Vagina (tissue), 2 donors: ENCODE results near the gene TRIM47. TPM values are rescaled to one million over a fixed set of nuclear protein-coding genes. Genes with fewer than 3 reads are reported as not detected.

ENCODE experiments used
- DNase-seq, 2 donors: peaks; one replicate each; pipeline ENCODE4 v3.0.0-alpha.2; 2017; ENCODE audit errors: extremely low spot score in 2 of 2
- H3K27ac ChIP-seq: fragments of 200-600 bp; sonication (generic); one replicate; pipeline ENCODE4 v1.5.1; 2019
- H3K27me3 ChIP-seq: fragments of 200-600 bp; sonication (generic); one replicate; pipeline ENCODE4 v1.5.1; 2019
- H3K36me3 ChIP-seq, 2 donors: fragments of 200-600 bp; sonication (generic); one replicate each; pipeline ENCODE4 v1.5.1; 2017 to 2019
- H3K4me1 ChIP-seq: fragments of 200-600 bp; sonication (generic); one replicate; pipeline ENCODE4 v1.5.1; 2019
- H3K4me3 ChIP-seq, 2 donors: fragments of 200-600 bp; sonication (generic); 1 replicate in 1 of 2; 2 replicates in 1 of 2; pipeline ENCODE4 v1.5.1; 2016 to 2019
- H3K9me3 ChIP-seq: fragments of 200-600 bp; sonication (generic); one replicate; pipeline ENCODE4 v1.5.1; 2019
- POLR2A ChIP-seq, 2 donors: fragments of 450-650 bp; IDR thresholded peaks; one replicate each; pipeline ENCODE4 v1.6.1; 2017; ENCODE audit warnings: antibody characterized with exemption in 2 of 2, mild to moderate bottlenecking in 2 of 2, moderate library complexity in 2 of 2
- POLR2AphosphoS5 ChIP-seq, 2 donors: sonication (generic); formaldehyde crosslinking; IDR thresholded peaks; one replicate each; pipeline ENCODE4 v1.9.0; 2017; ENCODE audit warnings: antibody characterized with exemption in 2 of 2, mild to moderate bottlenecking in 2 of 2, low read depth in 1 of 2; ENCODE audit not compliant: insufficient read depth in 1 of 2
- intact Hi-C: fragments of 100-400 bp; cut with DNase I; formaldehyde crosslinking; loops from one replicate; pipeline ENCODE4 v1.15.1; 2023
- total RNA-seq: library from RNA; depleted of rRNA; stranded (reverse); fragments of >200 nt; gene quantifications from one replicate; pipeline ENCODE4 v1.2.3, GENCODE V29; 2016
- TF ChIP-seq, protein P1 (sequence below), 3 experiments: fragments of 450-650 bp in 2 of 3; fragments of 200-600 bp in 1 of 3; sonication (generic) in 1 of 3; IDR thresholded peaks; one replicate each; pipeline ENCODE4 v1.5.1; 2017 to 2019; ENCODE audit warnings: antibody characterized with exemption in 3 of 3, mild to moderate bottlenecking in 2 of 3, moderate library complexity in 2 of 3

Gene TRIM47
- total RNA-seq, 1 donor from 2014 or later: 63.3 TPM

DNA sequence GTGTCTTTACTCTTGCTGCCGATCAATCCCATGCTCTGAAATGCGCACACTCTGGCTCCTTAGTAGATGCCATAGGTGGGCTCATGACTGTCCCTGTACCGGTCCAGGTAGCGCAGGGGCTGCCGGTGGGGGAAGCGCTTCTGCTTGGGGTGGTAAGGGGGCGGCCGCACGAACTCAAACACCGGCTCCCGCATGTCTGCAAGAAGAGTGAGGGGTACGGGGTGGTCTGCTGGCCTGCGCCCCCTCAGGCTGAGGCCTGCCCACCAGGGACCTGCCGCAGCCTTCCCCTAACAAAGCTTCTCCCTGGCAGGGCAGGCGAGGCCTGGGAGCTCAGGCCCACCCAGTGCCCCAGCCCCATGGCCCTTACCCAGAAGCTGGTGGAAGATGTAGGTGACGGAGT is 20.4 kb upstream of the TRIM47 start:
- Histone ChIP-seq H3K4me3 (no peak overlapping the region), H3K27ac (no peak overlapping the region), H3K4me1 (peaks cover 40% of the 10 kb centered on the region), H3K36me3 (peaks cover 0 to 35% of the 10 kb centered on the region in 2 donors), H3K27me3 (no peaks in the 10 kb centered on the region), H3K9me3 (no peaks in the 10 kb centered on the region)
- TF ChIP-seq, protein P1, sequence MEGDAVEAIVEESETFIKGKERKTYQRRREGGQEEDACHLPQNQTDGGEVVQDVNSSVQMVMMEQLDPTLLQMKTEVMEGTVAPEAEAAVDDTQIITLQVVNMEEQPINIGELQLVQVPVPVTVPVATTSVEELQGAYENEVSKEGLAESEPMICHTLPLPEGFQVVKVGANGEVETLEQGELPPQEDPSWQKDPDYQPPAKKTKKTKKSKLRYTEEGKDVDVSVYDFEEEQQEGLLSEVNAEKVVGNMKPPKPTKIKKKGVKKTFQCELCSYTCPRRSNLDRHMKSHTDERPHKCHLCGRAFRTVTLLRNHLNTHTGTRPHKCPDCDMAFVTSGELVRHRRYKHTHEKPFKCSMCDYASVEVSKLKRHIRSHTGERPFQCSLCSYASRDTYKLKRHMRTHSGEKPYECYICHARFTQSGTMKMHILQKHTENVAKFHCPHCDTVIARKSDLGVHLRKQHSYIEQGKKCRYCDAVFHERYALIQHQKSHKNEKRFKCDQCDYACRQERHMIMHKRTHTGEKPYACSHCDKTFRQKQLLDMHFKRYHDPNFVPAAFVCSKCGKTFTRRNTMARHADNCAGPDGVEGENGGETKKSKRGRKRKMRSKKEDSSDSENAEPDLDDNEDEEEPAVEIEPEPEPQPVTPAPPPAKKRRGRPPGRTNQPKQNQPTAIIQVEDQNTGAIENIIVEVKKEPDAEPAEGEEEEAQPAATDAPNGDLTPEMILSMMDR (IDR thresholded peaks at IDR 0.05): no peak
- TF ChIP-seq POLR2A (IDR thresholded peaks at IDR 0.05) (no peak), POLR2AphosphoS5 (IDR thresholded peaks at IDR 0.05; ENCODE audit: insufficient read depth in 1 of 2, low read depth in 1 of 2) (no peak)
- DNase-seq: no peak
- intact Hi-C loops: no loop called here

DNA sequence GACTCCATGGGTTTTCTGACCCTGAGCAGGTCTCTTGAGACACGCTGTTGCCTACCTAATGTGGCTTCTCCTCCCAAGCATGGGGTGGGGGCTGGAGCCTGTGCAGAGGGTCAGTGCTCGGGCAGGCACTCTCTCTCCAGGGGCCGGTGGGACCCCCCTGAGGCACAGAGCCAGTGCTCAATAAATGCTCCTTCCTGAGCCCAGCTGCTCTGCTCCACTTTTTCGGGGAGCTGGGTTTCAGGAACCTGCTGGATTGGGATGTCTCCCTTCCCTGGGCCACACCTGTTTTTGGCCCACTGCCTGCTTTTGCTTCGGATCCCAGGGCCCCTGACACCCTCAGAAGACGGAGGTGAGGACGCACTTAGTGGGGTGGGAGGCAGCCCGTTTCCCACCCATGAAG is 19.7 kb upstream of the TRIM47 start:
- TF ChIP-seq POLR2A (IDR thresholded peaks at IDR 0.05) (no peak), POLR2AphosphoS5 (IDR thresholded peaks at IDR 0.05; ENCODE audit: insufficient read depth in 1 of 2, low read depth in 1 of 2) (no peak)
- TF ChIP-seq, protein P1 (IDR thresholded peaks at IDR 0.05): no peak
- peak overlapping the region; percentile 94 for H3K27ac ChIP-seq
- H3K4me1 ChIP-seq: peaks cover 38% of the 10 kb centered on the region
- no peaks in the 10 kb centered on the region for H3K27me3 ChIP-seq
- intact Hi-C loops: no loop called here
- no peak for DNase-seq
- peaks cover 0 to 35% of the 10 kb centered on the region in 2 donors for H3K36me3 ChIP-seq
- H3K9me3 ChIP-seq: no peaks in the 10 kb centered on the region
- no peak overlapping the region for H3K4me3 ChIP-seq

DNA sequence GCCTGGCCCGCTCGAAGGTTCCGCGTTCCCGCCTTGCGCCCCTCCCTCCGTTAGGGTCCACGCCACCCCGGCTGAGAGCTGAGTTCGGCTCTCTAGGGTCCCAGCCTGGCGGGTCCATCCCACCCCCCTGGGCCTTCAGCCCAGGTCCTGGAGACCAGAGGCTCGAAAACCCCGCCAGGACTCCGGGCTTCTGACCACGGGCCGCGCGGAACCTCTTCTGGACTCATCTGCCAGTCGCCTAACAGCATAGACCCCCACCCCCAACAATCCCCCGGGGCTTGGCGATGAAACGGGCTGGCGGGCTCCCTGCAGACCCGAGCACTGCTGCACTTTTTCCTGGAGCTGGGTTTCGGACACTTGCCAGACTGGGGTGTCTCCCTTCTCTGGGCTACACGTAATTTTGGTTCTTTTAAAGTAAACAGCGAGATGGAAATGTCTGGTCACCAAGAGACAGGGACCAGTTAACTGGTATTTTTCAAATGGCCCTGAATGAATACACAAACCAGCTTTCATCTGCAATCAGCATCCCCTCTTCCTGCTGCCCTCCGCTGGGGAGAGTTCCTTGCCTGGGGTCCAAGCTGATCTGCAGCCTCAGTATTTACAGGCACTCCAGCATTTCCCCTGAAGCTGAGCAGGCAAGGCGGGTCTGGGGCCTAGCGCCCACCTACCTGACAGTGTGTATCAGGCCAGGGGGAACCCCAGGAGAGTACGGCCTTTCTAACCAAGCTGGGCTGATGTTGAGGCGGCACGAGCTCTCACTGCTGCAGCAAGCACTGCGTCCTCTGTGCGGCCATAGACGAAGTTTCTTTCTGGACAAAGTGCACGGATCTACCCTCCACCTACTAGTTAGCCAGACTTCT is 19.0 kb upstream of the TRIM47 start:
- H3K4me3 ChIP-seq: peak overlapping the region; percentile 59 to 87
- intact Hi-C loops: no loop called here
- H3K4me1 ChIP-seq: peaks cover 42% of the 10 kb centered on the region
- H3K36me3 ChIP-seq: peaks cover 0 to 35% of the 10 kb centered on the region in 2 donors
- H3K27me3 ChIP-seq: no peaks in the 10 kb centered on the region
- H3K9me3 ChIP-seq: no peaks in the 10 kb centered on the region
- no peak for DNase-seq
- H3K27ac ChIP-seq: peak overlapping the region; percentile 94
- no peak for TF ChIP-seq POLR2A (IDR thresholded peaks at IDR 0.05)
- TF ChIP-seq, protein P1 (IDR thresholded peaks at IDR 0.05): no peak

DNA sequence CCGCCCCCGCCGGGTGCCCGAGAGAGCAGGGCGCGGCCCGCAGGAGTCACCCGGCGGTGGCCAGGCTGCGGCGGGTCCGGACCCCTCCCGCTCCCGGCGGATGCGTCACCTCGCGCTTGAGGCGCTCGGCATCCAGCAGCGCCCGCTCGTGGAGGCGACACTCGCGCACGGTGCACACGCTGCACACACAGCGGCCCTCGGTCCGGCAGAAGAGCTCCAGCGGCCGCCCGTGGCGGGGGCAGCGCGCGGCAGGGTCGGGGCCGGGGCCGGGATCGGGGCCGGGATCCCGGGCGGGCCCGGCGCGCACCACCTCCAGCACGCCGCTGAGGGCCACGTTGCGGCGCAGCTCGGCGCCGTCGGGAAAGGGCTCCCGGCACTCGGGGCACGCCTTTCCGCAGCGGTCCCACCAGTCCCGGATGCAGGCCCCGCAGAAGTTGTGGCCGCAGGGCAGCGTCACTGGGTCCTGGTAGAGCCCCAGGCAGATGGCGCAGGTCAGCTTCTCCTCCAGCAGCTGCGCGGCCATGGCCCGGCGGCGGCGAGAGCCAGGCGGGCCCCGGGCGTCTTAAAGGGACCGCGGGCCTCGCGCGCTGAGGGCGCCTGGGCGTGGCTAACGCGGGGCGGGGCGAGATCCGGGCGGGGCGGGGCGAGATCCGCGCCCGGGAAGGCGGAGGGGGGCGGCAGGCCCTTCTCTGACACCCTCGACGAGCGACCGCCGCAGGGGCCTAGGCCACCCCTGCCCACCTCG is 18.2 kb upstream of the TRIM47 start, which contains the start of gene TRIM65:
TSS of gene TRIM65 (minus strand) at position 537 of the 745 bp plus-strand sequence. CDS start at position 523, 14 bp downstream.
- H3K9me3 ChIP-seq: no peaks in the 10 kb centered on the region
- H3K4me3 ChIP-seq: peak within 1 kb of the TSS; percentile 59 to 87
- intact Hi-C loops: no loop called here
- DNase-seq: no peak
- H3K27ac ChIP-seq: peak within 1 kb of the TSS; percentile 94
- TF ChIP-seq POLR2AphosphoS5 (IDR thresholded peaks at IDR 0.05; ENCODE audit: insufficient read depth in 1 of 2, low read depth in 1 of 2): peak in 1 of 2 donors; percentile 85
- peak in 1 of 2 donors; percentile 85 for TF ChIP-seq POLR2A (IDR thresholded peaks at IDR 0.05)
- TF ChIP-seq, protein P1 (IDR thresholded peaks at IDR 0.05): no peak
- H3K27me3 ChIP-seq: no peaks in the 10 kb centered on the region
- peaks cover 49% of the 10 kb centered on the region for H3K4me1 ChIP-seq
- H3K36me3 ChIP-seq: peaks cover 0 to 29% of the 10 kb centered on the region in 2 donors
